Activated T-cell treated with anti-CD3 and anti-CD28 coated beads for 1 hour (primary cell): ENCODE measurements around the gene FILIP1L.

Source experiments
- DNase-seq: peaks from one replicate; pipeline ENCODE4 v3.0.0-alpha.2; 2020; ENCODE audit warnings: low read depth

The FILIP1L gene

DNA sequence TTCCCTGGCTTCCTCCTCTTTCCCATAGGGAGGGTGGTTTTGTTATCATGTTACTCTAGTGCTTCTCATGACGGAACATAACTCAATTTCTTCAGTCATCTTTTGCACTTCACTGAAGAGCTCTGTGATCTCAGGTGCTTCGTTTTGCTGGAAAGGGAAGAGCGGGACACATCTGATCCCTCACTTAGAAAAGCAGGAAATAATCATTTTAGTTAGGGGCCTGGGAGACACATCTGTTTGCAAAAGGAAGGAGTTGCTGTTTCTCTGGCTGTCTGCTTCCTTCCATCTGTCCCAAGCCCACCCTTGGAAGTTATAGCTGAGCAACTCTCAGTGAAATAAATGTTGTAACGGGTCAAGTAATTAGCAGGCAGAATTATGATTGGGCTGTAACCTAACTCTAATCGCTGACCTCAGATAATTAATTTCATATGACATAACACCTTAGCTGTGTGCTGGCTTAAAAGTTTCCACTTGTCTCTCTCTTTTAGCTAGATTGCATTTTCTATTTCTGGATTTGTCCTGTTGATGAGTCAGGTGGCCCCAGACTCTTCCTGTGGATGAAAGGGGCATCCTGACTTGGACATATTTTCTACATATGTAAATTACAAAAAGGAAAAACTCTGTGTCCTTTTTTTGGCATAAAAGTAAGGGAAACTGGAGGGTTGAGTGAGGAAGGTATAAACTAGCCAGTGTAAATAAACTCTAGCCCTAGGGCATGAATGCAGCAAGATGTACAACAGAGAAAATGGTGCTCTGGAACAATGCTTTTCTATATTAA lies 11.0 kb upstream of the FILIP1L start:
- DNase-seq, result no peak

DNA sequence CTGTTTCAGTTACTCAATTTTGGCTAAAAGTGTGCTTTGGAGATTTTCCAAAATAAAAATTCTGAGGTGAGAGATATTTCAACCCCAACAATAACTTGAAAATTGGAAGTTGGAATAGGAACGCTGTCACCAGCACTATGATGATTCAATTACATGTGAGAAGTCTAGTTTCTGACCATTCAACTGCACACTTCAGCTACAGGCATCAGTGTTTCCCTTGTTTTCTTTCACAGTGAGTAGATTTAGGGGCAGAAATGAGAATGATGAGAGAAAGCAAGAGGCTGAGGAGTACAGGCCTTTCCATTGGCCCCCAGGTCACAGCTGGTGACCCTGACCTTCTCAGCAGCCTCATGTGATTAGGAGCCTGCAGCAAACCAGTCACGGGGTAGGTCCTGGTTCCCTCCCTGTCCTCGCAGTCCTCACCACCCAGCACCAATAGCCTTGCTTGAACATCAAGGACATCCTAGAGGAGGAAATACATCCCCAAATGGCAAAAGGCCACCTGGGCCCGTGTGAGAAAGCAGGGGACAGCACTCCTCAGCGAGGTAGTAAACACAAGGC lies 10.0 kb upstream of the FILIP1L start:
- no peak for DNase-seq

- no peak for DNase-seq
Observed at GRCh38 chr3:100123112-100123511, 8.8 kb upstream of the FILIP1L start.

GRCh38 chr3:100122321-100122720 lies 8.0 kb upstream of the FILIP1L start:
- DNase-seq, result no peak

- no peak for DNase-seq
Observed at GRCh38 chr3:100120693-100121092, 6.4 kb upstream of the FILIP1L start.

GRCh38 chr3:100120012-100120411 lies 5.7 kb upstream of the FILIP1L start:
- DNase-seq, result no peak

- no peak for DNase-seq
Observed at GRCh38 chr3:100117093-100117492, 2.8 kb upstream of the FILIP1L start.

DNA sequence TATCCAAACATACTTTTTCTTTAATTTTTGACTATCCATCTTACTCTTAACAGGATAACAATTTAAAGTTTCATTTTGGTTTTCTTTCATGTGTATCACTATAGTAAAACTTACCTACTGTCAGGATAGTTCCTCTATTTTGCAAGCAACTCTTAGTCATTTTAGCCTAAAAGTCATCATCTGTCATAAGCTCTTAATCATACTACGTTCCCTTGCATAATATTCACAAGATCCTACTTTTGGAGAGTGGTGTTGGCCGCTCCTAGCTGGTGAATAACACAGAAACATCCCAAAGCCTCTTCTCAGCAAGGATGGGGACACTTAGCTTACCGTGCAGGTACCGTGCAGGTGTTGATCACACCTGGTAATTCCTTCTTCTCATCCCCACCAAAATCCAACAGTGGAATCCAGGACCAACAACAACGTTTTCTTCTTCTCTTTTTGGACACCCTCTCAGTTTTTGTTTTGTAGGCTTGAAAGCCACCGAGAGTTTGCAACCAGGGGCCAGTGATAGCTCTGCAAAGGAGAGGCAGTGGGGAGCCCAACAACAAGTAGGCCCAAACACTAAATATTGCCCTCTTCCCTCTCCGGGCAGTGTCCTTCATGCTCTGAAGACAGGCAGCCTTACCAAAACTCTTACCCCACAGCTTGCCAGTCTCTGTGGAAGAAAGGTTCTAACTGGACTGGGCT lies 433 bp downstream of the FILIP1L start:
- DNase-seq, result no peak

- DNase-seq, result no peak
Observed at GRCh38 chr3:100111728-100112127, 2.6 kb downstream of the FILIP1L start.

- no peak for DNase-seq
Observed at GRCh38 chr3:100110162-100110561, 4.1 kb downstream of the FILIP1L start.

DNA sequence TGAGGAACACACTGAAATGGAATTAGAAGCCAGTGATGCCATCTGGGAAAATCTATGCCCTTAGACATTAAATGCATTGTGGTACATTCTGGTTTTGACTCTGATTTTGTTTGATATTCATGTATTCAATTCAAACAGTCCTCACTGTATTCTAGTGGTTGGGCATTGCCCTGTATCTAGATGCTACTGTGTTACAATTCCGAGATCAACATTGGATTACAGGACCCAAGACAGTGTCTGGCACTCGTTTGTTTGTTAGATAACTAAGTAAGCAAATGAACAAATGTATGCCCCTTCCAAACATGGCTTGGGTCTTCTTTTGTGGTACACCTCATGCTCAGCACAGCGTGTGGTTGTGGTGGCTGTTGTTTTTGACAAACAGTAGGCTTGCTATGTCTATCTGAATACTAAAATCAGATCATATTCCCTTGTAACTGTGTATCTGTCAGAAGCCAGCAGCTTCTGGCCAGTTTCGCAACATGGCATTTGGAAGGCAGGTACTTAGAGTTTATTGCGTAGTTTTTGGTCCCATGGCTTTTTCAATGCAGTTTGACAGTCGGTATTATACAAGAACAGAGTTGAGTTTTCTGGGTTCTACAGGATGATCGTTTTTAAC lies 5.7 kb downstream of the FILIP1L start:
- DNase-seq, result no peak

- DNase-seq, result no peak
Observed at GRCh38 chr3:100107221-100107814, 7.0 kb downstream of the FILIP1L start.

GRCh38 chr3:100106531-100107141 lies 7.7 kb downstream of the FILIP1L start:
- no peak for DNase-seq

DNA sequence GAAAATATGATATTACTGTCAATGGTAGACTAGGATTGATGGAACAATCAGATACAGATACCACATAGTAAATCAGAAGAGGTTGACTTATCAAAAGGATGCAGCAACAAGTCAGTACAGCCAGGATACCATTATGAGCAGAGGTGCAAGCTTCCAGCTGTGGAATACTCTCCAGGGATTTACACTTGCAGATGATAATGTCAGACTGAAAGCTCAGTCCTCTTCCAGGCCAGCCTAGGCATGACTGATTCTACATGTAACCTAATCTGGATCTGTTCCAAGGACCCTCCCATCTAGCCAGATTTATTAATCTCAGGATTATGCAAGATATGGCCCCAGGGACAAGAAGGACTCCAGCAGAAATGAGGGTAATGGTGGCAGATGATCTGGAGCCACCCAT lies 8.2 kb downstream of the FILIP1L start:
- DNase-seq, result no peak

DNA sequence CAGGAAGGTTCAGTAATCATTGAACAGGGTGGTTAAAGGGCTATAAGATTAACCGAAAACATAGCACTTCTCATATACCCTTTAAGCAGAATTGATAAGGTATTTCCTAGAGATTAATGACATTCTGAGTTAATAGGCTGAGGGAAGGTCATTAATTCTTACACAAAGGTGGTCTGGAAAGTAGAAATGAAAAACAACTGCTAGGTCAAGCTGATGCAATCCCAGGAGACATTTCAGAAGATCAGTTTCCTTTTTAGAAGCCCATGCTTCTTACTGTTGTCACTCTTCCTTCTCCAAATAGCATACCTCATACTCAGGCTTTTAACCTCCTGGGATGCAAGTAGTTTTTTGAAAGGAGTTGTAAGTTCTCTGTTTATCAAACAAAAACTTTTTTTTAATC lies 8.8 kb downstream of the FILIP1L start:
- DNase-seq, result no peak

DNA sequence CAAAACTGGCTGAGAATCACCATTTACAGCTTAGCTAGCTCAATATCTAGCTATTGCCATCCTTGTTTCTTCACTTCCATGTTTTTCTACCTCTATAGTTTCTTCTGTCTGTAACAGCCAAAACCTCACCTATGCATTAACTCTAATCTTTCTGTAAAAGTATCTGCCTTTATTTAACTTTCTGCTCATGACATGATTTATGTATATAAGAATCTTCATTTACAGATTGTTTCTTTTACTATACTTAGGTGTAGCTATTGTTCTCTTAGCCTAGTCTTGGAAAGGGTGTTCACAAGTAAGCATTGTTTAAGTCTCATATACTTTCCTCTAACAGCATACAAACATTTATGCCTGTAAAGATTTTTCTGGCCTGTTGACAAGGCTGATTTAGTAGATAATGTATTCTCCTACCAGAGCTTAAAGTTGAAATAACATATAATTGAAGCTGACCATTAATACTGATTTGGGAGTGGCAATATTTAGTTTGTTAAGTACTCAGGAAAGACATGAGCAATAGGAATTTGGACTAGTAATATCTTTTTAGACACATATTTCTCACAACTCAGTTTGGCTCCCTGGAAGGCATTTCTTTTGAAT lies 9.4 kb downstream of the FILIP1L start:
- no peak for DNase-seq

DNA sequence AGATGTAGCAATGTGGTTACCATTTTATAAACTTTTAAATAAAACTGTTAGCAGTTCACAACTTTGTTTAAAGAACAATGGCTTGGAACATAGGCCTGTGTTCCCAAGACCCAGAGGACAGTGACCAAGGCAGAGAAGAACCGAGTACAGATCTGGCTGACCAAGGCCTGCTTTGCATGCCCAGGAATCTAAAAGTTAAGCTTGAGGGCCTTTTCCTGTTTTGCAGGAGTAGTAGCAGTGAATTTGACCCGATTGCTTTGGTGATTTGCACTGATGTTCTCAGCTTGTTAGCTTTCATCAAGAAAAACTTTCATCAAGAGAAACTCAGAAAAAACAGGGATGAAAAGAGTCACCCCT lies 9.9 kb downstream of the FILIP1L start:
- DNase-seq, result no peak

GRCh38 chr3:100103558-100104441 lies 10.5 kb downstream of the FILIP1L start:
- no peak for DNase-seq

- DNase-seq, result no peak
Observed at GRCh38 chr3:100102757-100103156, 11.5 kb downstream of the FILIP1L start.

DNA sequence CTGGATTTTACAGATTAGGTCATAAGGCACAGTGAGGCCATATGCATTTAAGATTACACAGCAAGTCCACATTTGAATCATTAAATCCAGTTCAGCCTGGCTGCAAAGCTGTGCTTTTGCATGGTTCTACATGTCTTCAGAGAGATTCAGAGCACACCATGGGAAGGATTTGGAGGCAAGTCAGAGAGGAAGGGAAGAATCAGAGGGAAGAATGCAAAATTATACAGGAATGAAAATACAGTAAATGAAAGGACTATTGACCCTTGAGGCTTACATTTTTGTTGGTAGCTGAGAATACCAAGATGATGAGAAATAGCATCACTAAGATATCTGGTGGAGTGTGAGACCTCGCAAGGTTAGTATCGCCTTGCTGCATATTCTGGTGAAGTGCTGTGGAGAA lies 13.9 kb downstream of the FILIP1L start:
- no peak for DNase-seq

DNA sequence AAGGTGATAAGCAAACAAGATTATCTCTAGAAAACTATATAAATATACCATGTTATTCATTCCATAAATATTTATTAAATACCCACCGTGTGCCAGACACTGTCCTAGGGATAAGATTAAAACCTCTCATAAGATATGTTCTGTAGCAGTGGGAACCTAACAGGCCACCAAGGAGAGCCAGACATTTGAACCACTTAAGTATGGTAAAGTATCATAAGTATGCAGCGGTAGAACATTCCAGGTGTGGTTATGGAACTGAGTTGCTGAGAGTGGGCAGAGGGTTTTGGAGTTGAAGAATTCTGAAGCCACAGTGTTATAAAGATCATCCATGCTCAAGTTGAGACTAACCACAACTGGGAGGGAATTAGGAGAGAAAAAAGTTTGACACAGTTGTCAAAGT lies 14.7 kb downstream of the FILIP1L start:
- no peak for DNase-seq
